Measurements from ENCODE around the gene MNAT1. TPM values are rescaled to one million over a fixed set of nuclear protein-coding genes. Genes with fewer than 3 reads are reported as not detected.

The MNAT1 gene
- total RNA-seq, 1 donor from 2014 or later = 40.4 TPM

DNA sequence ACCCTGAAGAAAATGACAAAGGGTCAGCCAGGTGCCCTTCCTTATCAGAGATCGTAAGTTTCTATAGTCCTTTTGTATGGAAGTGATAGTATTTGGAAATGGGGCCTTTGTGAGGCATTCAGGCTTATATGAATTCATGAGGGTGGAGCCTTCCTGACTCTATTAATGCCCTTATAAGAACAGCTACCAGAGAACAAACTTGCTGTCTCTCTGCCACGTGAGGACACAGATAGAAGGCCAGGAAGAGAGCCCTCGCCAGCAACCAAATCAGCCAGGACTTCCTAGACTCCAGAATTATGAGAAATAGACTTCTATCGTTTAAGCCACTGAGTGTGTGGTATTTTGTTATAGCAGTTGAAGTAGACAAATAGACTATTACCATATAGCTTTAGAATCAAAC is 209.6 kb downstream of the MNAT1 start:
- peaks cover 15% of the 10 kb centered on the region for H3K4me1 Mint-ChIP-seq
- H3K27me3 Mint-ChIP-seq (ENCODE audit: low read depth) = no peaks in the 10 kb centered on the region
- TF ChIP-seq, protein P1, sequence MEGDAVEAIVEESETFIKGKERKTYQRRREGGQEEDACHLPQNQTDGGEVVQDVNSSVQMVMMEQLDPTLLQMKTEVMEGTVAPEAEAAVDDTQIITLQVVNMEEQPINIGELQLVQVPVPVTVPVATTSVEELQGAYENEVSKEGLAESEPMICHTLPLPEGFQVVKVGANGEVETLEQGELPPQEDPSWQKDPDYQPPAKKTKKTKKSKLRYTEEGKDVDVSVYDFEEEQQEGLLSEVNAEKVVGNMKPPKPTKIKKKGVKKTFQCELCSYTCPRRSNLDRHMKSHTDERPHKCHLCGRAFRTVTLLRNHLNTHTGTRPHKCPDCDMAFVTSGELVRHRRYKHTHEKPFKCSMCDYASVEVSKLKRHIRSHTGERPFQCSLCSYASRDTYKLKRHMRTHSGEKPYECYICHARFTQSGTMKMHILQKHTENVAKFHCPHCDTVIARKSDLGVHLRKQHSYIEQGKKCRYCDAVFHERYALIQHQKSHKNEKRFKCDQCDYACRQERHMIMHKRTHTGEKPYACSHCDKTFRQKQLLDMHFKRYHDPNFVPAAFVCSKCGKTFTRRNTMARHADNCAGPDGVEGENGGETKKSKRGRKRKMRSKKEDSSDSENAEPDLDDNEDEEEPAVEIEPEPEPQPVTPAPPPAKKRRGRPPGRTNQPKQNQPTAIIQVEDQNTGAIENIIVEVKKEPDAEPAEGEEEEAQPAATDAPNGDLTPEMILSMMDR (IDR thresholded peaks at IDR 0.05; ENCODE audit: unreplicated experiment) = no peak
- no peak overlapping the region for H3K27ac Mint-ChIP-seq
- H3K9me3 Mint-ChIP-seq = peaks cover 6% of the 10 kb centered on the region
- no peak for DNase-seq (ENCODE audit: low spot score in 2 of 2, unreplicated experiment in 2 of 2)
- peaks cover 15% of the 10 kb centered on the region for H3K36me3 Mint-ChIP-seq
- no peak overlapping the region for H3K4me3 Mint-ChIP-seq

DNA sequence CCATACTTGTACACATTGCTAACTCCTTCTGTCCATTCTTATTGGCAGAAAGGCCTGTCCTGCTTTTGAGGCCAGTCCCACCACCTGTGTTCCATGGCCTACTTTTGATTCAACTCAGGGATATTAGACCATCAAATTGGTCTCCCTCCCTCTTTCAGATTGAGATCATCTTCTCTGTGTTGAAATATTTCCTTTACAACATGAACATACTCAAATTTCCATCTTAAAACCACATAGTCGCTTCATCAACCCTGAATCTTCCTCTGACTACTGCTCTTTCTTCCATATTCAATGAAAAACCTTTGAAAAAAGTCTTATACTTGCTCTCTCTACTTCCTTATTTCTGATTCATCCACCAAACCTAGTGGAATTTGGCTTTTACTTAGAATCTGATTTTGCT is 211.4 kb downstream of the MNAT1 start:
- no peaks in the 10 kb centered on the region for H3K9me3 Mint-ChIP-seq
- peaks cover 10% of the 10 kb centered on the region for H3K36me3 Mint-ChIP-seq
- H3K4me1 Mint-ChIP-seq = peaks cover 15% of the 10 kb centered on the region
- no peak overlapping the region for H3K4me3 Mint-ChIP-seq
- TF ChIP-seq, protein P1 (IDR thresholded peaks at IDR 0.05; ENCODE audit: unreplicated experiment) = no peak
- DNase-seq (ENCODE audit: low spot score in 2 of 2, unreplicated experiment in 2 of 2) = no peak
- no peaks in the 10 kb centered on the region for H3K27me3 Mint-ChIP-seq (ENCODE audit: low read depth)
- H3K27ac Mint-ChIP-seq = no peak overlapping the region

DNA sequence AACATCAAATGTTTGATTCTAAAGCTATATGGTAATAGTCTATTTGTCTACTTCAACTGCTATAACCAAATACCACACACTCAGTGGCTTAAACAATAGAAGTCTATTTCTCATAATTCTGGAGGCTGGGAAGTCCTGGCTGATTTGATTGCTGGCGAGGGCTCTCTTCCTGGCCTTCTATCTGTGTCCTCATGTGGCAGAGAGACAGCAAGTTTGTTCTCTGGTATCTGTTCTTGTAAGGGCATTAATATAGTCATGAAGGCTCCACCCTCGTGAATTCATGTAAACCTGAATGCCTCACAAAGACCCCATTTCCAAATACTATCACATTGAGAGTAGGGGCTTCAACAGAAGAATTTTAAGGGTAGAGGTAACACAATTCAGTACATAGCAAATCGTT is 212.2 kb downstream of the MNAT1 start:
- H3K9me3 Mint-ChIP-seq = no peaks in the 10 kb centered on the region
- no peak overlapping the region for H3K27ac Mint-ChIP-seq
- TF ChIP-seq, protein P1 (IDR thresholded peaks at IDR 0.05; ENCODE audit: unreplicated experiment) = no peak
- no peaks in the 10 kb centered on the region for H3K27me3 Mint-ChIP-seq (ENCODE audit: low read depth)
- H3K36me3 Mint-ChIP-seq = peaks cover 6% of the 10 kb centered on the region
- DNase-seq (ENCODE audit: low spot score in 2 of 2, unreplicated experiment in 2 of 2) = no peak
- no peak overlapping the region for H3K4me3 Mint-ChIP-seq
- peaks cover 15% of the 10 kb centered on the region for H3K4me1 Mint-ChIP-seq

DNA sequence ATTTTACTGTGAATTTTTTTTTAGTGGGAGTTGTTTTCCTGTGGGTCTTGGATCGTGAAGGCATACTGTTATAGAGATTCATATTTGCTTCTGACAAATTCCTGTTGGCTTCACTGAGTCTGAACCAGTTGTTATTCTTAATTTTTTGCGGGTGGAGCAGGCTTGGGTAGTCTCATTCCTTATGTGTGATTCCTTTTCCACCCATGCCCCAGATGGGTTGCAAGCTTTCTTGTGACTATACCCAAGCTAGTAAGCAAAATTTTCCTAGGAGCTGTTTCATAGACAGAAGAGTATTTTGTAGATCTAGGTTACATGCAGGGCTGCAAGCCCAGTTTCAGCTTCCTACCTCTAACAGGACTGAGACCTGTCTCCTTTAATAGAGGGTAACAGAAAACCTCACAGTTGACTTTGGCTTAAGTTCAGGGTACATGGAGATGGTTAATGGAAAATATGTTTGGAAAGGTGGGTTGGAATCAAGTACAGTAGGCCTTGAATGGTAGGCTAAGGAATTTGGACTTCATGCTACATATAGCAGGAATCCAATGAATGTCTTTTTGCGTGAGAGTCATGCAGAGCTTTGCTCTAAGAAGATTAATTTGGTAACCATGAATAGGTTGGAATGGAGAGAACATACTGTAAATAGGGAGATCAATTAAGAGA is 217.3 kb downstream of the MNAT1 start:
- peaks cover 14% of the 10 kb centered on the region for H3K9me3 Mint-ChIP-seq
- no peak overlapping the region for H3K4me3 Mint-ChIP-seq
- H3K4me1 Mint-ChIP-seq = no peaks in the 10 kb centered on the region
- TF ChIP-seq, protein P1 (IDR thresholded peaks at IDR 0.05; ENCODE audit: unreplicated experiment) = no peak
- no peaks in the 10 kb centered on the region for H3K27me3 Mint-ChIP-seq (ENCODE audit: low read depth)
- H3K36me3 Mint-ChIP-seq = peaks cover 25% of the 10 kb centered on the region
- no peak overlapping the region for H3K27ac Mint-ChIP-seq
- DNase-seq (ENCODE audit: low spot score in 2 of 2, unreplicated experiment in 2 of 2) = no peak

DNA sequence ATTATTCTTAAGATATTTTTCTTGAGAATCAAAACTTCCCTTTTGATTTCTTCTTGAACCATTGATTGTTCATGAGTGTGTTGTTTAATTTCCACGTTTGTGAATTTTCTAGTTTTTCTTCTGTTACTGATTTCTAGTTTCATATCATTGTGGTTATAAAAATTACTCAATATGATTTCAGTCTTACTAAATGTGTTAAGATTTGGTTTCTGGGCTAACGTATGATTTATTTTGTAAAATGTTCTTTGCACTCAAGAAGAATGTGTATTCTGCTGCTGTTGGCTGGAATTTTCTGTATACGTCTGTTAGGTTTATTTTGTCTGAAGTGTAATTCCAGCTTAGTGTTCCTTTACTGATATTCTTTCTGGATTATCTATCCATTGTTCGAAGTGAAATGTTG is 221.6 kb downstream of the MNAT1 start:
- Mint-ChIP-seq H3K4me3 (no peak overlapping the region), H3K4me1 (no peaks in the 10 kb centered on the region), H3K9me3 (peaks cover 39% of the 10 kb centered on the region), H3K27me3 (ENCODE audit: low read depth) (no peaks in the 10 kb centered on the region), H3K27ac (no peak overlapping the region), H3K36me3 (peaks cover 60% of the 10 kb centered on the region)
- DNase-seq (ENCODE audit: low spot score in 2 of 2, unreplicated experiment in 2 of 2) = no peak
- TF ChIP-seq, protein P1 (IDR thresholded peaks at IDR 0.05; ENCODE audit: unreplicated experiment) = no peak

Measured in mesothelial cell of epicardium (in vitro differentiated cells).